ENCODE results near the gene CCDC149.

Gene CCDC149

GRCh38 chr4:24799196-24799543 is 113.7 kb downstream of the CCDC149 start:
- DNase-seq, result no peak

GRCh38 chr4:24798036-24798610 is 114.7 kb downstream of the CCDC149 start:
- DNase-seq, result no peak

GRCh38 chr4:24796620-24797019 is 116.2 kb downstream of the CCDC149 start:
- DNase-seq, result no peak

GRCh38 chr4:24795666-24796381 is 117.0 kb downstream of the CCDC149 start:
- no peak for DNase-seq

GRCh38 chr4:24794916-24795665 is 117.8 kb downstream of the CCDC149 start, which contains the start of gene SOD3:
SOD3 (plus strand) TSS chr4:24795573; CDS start chr4:24799522, 3,949 bp downstream.
- no peak for DNase-seq

- no peak for DNase-seq
Measured at GRCh38 chr4:24794480-24794879, 118.4 kb downstream of the CCDC149 start.

- no peak for DNase-seq
Measured at GRCh38 chr4:24794051-24794450, 118.8 kb downstream of the CCDC149 start.

DNA sequence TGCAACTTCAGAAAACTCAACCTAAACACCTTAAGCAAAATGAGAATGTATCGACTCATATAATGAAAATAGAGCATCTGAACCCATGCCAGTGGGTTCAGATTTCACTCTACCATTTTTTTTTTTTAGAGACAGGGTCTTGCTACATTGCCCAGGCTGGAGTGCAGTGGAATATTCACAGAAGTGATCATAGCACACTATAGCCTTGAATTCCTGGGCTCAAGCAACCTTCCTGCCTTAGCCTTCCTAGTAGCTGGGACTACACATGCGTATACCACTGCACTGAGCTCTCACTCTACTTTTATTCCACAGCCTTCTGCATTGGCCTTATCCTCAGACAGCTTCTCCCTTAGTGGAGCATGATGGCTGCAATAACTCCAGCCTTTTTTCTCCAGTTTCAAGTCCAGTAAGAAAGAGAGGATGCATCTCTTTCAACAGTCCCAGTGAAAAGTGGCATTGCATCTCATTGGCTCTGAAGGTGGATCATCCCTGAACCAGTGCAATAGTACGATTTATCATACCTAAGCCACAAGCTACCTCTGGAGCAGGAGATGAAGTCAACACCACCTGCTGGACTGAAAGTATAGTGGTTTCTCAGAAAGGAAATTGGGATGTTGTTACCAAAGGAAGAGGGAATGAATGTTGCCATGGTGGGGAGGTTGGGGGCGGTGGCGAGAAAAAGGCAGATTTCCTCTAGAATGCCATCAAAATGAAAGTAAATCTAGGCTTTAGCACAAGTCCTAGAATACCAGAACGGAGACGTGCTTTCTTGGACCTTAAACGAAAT is 119.4 kb downstream of the CCDC149 start:
- no peak for DNase-seq

- no peak for DNase-seq
Measured at GRCh38 chr4:24792552-24792951, 120.3 kb downstream of the CCDC149 start.

DNA sequence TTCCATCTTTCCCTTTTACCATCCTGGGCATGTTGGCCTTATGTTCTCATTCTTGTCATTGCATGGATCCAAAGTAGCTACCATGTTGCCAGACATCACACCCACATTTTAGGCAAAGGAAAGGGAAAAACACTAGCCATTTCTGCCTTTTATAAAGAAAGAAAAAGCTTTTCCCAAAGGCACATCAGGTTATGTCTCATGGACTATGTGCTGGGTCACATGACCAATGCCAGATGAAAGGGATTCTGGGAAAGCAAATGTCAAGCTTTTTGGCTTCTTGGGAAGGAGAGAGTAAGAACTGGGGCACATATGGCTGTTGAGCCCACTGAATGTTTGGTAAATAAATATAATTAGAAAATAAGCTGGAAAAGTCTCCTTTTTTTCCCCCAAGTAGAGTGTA is 121.8 kb downstream of the CCDC149 start:
- no peak for DNase-seq

DNA sequence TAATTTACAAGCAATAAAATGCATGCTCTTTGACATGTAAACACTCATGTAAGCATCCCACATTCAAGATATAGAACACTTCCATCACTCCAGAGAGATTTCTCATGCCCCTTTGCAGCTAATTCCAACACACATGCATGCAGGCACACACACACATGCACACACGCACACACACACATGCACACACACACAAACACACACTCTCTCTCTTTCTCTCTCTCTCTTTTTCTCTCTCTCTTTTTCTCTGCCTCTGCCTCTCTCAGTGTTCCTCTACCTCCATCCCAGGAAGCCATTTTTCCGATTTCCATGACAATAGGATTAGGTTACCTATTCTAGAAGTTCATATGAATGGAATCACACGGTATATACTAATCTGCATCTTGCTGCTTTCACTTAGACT is 129.3 kb downstream of the CCDC149 start:
- no peak for DNase-seq

DNA sequence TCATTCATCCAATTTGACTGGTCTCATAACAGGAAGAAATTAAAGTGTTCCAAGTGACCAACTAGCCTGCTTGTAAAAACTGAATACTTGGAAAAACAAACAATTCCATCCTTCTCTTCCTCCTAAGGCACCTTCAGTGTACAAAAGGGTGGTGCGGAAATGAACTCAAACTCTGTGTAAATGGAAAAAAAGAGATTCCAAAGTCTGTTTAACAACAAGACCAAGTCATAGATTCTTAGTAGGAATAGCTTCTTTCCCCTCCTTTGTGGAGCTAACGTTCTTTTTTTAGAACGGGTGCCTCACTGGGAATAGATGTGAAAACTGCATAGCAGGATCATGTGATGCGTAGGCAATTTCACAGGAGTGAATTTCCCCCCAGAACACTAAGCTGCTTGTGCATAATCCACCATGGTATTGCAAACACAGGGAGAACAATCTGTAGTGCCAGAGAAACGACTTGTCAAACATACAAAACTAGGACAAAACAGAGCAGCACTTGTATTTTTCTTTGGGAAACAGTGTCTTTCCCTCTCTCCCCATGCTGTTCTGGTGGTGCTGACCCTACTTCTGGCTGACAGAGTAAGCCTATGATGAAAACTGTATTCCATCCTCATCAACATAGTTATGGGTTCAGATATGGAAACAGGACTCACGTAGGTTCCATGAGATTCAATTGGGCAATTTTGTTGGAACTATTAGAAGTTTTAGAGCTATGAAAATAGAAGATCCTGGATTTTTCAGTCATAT is 130.7 kb downstream of the CCDC149 start:
- no peak for DNase-seq

GRCh38 chr4:24780936-24781495 is 131.8 kb downstream of the CCDC149 start:
- DNase-seq, result no peak

DNA sequence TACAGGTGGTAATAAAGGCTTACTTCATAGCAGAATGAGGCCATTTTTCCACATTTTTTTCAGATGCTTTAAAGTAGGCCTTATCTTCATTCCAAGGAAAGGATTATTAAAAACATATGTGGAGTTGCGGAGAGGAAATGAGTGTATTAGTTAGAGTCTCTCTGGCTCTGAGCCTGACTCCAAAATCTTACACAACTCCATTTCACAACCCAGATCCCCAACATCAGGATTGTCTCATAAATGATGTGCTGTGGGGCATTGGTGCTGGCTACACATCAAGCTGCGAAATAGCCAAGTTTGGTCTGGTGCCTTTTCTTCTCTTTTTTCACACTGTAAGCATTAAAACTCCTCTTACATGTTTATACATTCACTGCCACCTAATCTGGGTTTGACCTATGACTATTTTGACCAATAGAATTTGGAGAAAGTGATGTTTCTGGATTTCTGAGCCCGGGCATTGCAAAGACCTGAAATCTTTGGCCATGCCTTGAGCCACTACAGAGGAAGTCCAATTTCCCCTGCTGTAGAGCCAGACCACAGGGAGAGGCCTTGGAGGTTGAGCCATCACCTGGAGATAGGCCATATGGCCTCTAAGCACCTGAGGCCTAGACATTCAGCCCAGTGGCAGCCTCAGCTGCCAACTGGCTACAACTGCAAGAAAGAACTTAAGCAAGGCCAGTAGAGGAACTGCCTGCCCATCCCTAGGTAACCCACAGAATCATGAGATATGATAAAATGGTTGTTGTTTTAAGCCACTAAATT is 134.2 kb downstream of the CCDC149 start:
- no peak for DNase-seq

DNA sequence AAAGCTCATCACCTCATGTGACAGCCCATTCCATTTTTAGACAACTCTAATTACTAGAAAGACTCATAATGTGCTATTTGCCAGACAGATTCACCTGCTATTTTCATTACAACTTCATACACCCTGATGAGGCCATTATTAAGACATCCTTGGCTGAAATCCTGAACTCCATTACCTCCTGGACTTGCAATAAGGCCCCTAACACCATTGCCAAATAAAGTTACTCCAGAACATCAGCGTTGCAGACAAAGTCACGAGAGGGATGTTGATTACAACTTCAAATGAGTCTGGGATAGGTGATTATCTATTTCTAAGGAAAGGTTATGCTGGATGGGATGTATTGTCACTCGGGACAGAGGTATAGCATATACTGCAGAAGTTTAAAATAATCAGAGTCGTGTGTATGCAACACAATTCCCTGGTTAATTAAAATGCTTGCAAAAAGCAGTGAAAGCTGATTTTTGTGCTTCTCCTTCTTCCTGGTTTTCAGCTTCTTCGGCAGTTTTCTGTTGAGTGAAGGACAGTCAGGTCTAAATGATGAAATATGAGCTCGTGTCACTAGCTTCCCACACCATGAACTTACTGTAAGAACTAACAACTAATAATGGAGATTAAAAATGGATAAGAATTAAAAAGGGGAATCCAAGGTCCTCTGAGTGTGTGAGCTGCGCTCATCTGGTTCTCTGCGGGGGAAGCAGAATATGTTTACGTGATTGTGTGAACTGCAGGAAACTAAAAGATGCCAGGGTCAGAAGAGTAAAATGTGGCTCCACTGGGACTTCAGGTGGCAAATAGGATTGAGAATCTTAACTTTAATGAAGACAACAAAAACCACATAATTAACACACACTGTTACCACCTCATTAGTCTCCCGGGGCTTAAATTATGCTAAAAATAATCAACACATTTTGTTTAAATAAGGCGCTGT is 135.0 kb downstream of the CCDC149 start:
- no peak for DNase-seq

GRCh38 chr4:24775750-24776149 is 137.1 kb downstream of the CCDC149 start:
- no peak for DNase-seq

- no peak for DNase-seq
Measured at GRCh38 chr4:24775032-24775605, 137.7 kb downstream of the CCDC149 start.

DNA sequence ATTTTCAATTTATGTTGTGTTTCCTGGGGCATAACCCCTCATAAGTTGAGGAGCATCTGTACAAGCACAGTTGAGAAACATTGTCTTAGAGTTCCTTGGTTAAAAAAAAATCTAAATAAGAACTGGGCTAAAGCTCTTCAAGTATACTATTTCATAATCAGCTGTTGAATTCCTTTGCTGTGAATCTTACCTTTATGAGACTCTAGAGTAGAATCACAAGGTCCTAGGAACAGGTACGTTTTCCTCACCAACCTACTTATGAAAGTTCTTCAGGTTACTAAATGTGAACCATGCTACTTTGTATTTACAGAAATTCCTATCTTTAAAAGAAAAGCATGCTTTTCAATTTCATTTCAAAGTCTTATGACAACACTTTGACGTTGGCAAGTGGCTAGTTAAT is 138.4 kb downstream of the CCDC149 start:
- no peak for DNase-seq

GRCh38 chr4:24772952-24773351 is 139.9 kb downstream of the CCDC149 start:
- DNase-seq, result no peak

Measured in CD4-positive, alpha-beta T cell treated with Interleukin-4 for 4 hours (primary cell).